Keratinocyte (primary cell): ENCODE measurements around the gene RLBP1. TPM values are rescaled to one million over a fixed set of nuclear protein-coding genes. Genes with fewer than 3 reads are reported as not detected.
"Not testable (repeated sequence)": the region's sequence is repeated elsewhere in the genome, so short reads cannot be mapped to it uniquely, and the experiment has no call there.

Experiments used
- DNase-seq: peaks from one replicate; pipeline ENCODE4 v3.0.0-alpha.2; 2011; ENCODE audit warnings: low read depth, missing footprints, low spot score
- FAIRE-seq: peaks from 2 replicates; lab custom pipeline; 2011; peaks lifted over from hg19 to GRCh38; lab: Jason Lieb, UNC
- H2AFZ ChIP-seq: 2 replicates; pipeline ENCODE4 v1.6.0; 2012; ENCODE audit warnings: low read length, control low read depth, inconsistent platforms; ENCODE audit not compliant: control insufficient read depth
- H3K27ac ChIP-seq: 2 replicates; pipeline ENCODE4 v1.5.1; 2011; ENCODE audit warnings: low read length; ENCODE audit not compliant: control insufficient read depth, insufficient read depth
- H3K27me3 ChIP-seq: 3 replicates; pipeline ENCODE4 v1.6.0; 2011; ENCODE audit warnings: low read length; ENCODE audit not compliant: control insufficient read depth, insufficient read depth; ENCODE audit errors: extremely low read depth
- H3K36me3 ChIP-seq, 2 experiments: 2 replicates in 1 of 2; 3 replicates in 1 of 2; pipeline ENCODE4 v1.5.1; 2011; ENCODE audit warnings: low read length in 2 of 2, mild to moderate bottlenecking in 1 of 2; ENCODE audit not compliant: control insufficient read depth in 2 of 2, insufficient read depth in 2 of 2; ENCODE audit errors: extremely low read depth in 1 of 2
- H3K4me1 ChIP-seq: 3 replicates; pipeline ENCODE4 v1.5.1; 2011; ENCODE audit warnings: low read length; ENCODE audit not compliant: control insufficient read depth, insufficient read depth; ENCODE audit errors: extremely low read depth
- H3K4me2 ChIP-seq: 3 replicates; pipeline ENCODE4 v1.6.0; 2011; ENCODE audit warnings: low read depth, low read length; ENCODE audit not compliant: control insufficient read depth, insufficient read depth; ENCODE audit errors: extremely low read depth
- H3K4me3 ChIP-seq, 3 experiments: fragments of 200-600 bp in 1 of 3; sonication (generic) in 1 of 3; 2 replicates in 2 of 3; 3 replicates in 1 of 3; pipeline ENCODE4 v1.5.1; 2011 to 2016; ENCODE audit warnings: low read length in 3 of 3, mild to moderate bottlenecking in 3 of 3, control low read depth in 2 of 3, inconsistent platforms in 1 of 3, low read depth in 1 of 3, mixed read lengths in 1 of 3, mixed run types in 1 of 3, moderate library complexity in 1 of 3; ENCODE audit not compliant: control insufficient read depth in 2 of 3, insufficient read depth in 2 of 3; ENCODE audit errors: extremely low read depth in 1 of 3
- H3K79me2 ChIP-seq: 2 replicates; pipeline ENCODE4 v1.6.0; 2012; ENCODE audit warnings: low read length; ENCODE audit not compliant: control insufficient read depth, insufficient read depth
- H3K9ac ChIP-seq: 3 replicates; pipeline ENCODE4 v1.6.0; 2011; ENCODE audit warnings: low read length; ENCODE audit not compliant: control insufficient read depth, insufficient read depth; ENCODE audit errors: extremely low read depth
- H3K9me1 ChIP-seq: 3 replicates; pipeline ENCODE4 v1.6.0; 2011; ENCODE audit warnings: low read length; ENCODE audit not compliant: control insufficient read depth, insufficient read depth; ENCODE audit errors: extremely low read depth
- H3K9me3 ChIP-seq: 2 replicates; pipeline ENCODE4 v1.5.1; 2012; ENCODE audit warnings: low read depth, low read length; ENCODE audit not compliant: control insufficient read depth
- H4K20me1 ChIP-seq: 3 replicates; pipeline ENCODE4 v1.6.0; 2011; ENCODE audit warnings: low read length; ENCODE audit not compliant: control insufficient read depth, insufficient read depth; ENCODE audit errors: extremely low read depth
- CTCF ChIP-seq, 3 experiments: IDR thresholded peaks in 1 of 3; conservative IDR thresholded peaks in 1 of 3; optimal IDR thresholded peaks in 1 of 3; 2 replicates in 2 of 3; 3 replicates in 1 of 3; pipeline versions ENCODE3 to v1.5.1; 2011; ENCODE audit warnings: low read length in 3 of 3, mild to moderate bottlenecking in 3 of 3, moderate library complexity in 2 of 3, control low read depth in 1 of 3, inconsistent platforms in 1 of 3; ENCODE audit not compliant: insufficient read depth in 2 of 3; ENCODE audit errors: extremely low read depth in 1 of 3
- EZH2 ChIP-seq: IDR thresholded peaks from one replicate; pipeline ENCODE4 v1.6.1; 2012; ENCODE audit warnings: inconsistent platforms, mild to moderate bottlenecking, low read length, moderate library complexity
- dilution Hi-C: fragments of 300-500 bp; cut with MboI; formaldehyde crosslinking; loops from one replicate; pipeline ENCODE4 v1.7.0; 2020; ENCODE audit warnings: low sequenced_read_pairs; ENCODE audit not compliant: extremely low pct_ligation_motif_present
- polyA plus RNA-seq, 5 experiments: library from polyadenylated mRNA; depleted of rRNA in 3 of 5; stranded (reverse) in 3 of 5; stranded (forward) in 1 of 5; unstranded in 1 of 5; fragments of >200 nt; gene quantifications; 1 replicate in 1 of 5; 2 replicates in 3 of 5; 3 replicates in 1 of 5; pipeline versions ENCODE4 v1.2.1 to v1.2.3, GENCODE V29; 2011 to 2012; ENCODE audit warnings: missing spikeins in 2 of 5, low read depth in 1 of 5, low replicate concordance in 1 of 5

The RLBP1 gene
- polyA plus RNA-seq, 1 donor (not counting 4 experiments of a cell fraction or from before 2014, with no cell fraction given): not detected

GRCh38 chr15:89243691-89244573, 22.6 kb upstream of the RLBP1 start, which contains the start of gene FANCI:
TSS of gene FANCI (plus strand) at chr15:89243979. CDS start at chr15:89247648, 3,669 bp downstream.
- Histone ChIP-seq H3K79me2 (peaks cover 31% of the 10 kb centered on the region), H4K20me1 (no peaks in the 10 kb centered on the region), H3K4me2 (peak within 1 kb of the TSS; percentile 99), H3K36me3 (no peaks in the 10 kb centered on the region), H3K9me3 (no peaks in the 10 kb centered on the region), H3K4me3 (peak within 1 kb of the TSS; percentile 75 to 95 (median 95)), H3K27me3 (no peaks in the 10 kb centered on the region), H3K9ac (peak within 1 kb of the TSS; percentile 87), H3K9me1 (no peaks in the 10 kb centered on the region), H2AFZ (peak within 1 kb of the TSS; percentile 100), H3K27ac (peak within 1 kb of the TSS; percentile 79), H3K4me1 (peaks cover 16% of the 10 kb centered on the region)
- dilution Hi-C loops: no loop called here
- TF ChIP-seq CTCF (optimal IDR thresholded peaks at IDR 0.05 in 1 of 3, IDR thresholded peaks at IDR 0.05 in 1 of 3, conservative IDR thresholded peaks at IDR 0.05 in 1 of 3; ENCODE audit: extremely low read depth in 1 of 3, insufficient read depth in 2 of 3, low read length in 3 of 3) (peak; percentile 32 to 84 (median 58)), EZH2 (no peak)
- FAIRE-seq (no peak), DNase-seq (peak; percentile 65)

- H2AFZ ChIP-seq: peak overlapping the region; percentile 100
- dilution Hi-C loops: no loop called here
- H3K27ac ChIP-seq: peak overlapping the region; percentile 79
- peak overlapping the region; percentile 75 to 95 (median 95) for H3K4me3 ChIP-seq
- no peak for DNase-seq
- peaks cover 30% of the 10 kb centered on the region for H3K79me2 ChIP-seq
- TF ChIP-seq EZH2 (no peak), CTCF (optimal IDR thresholded peaks at IDR 0.05 in 1 of 3, IDR thresholded peaks at IDR 0.05 in 1 of 3, conservative IDR thresholded peaks at IDR 0.05 in 1 of 3; ENCODE audit: extremely low read depth in 1 of 3, insufficient read depth in 2 of 3, low read length in 3 of 3) (no peak)
- H3K9ac ChIP-seq: peak overlapping the region; percentile 87
- peaks cover 16% of the 10 kb centered on the region for H3K4me1 ChIP-seq
- no peaks in the 10 kb centered on the region for H3K9me1 ChIP-seq
- FAIRE-seq: no peak
- no peaks in the 10 kb centered on the region for H4K20me1 ChIP-seq
- no peaks in the 10 kb centered on the region for H3K36me3 ChIP-seq
- no peaks in the 10 kb centered on the region for H3K27me3 ChIP-seq
- peak overlapping the region; percentile 99 for H3K4me2 ChIP-seq
- no peaks in the 10 kb centered on the region for H3K9me3 ChIP-seq
These were observed 21.8 kb upstream of the RLBP1 start for GRCh38 chr15:89243046-89243690.

GRCh38 chr15:89239883-89240810, 18.8 kb upstream of the RLBP1 start:
- H3K27ac ChIP-seq, H3K9ac ChIP-seq, DNase-seq, H3K4me2 ChIP-seq, H3K9me3 ChIP-seq, FAIRE-seq, H3K9me1 ChIP-seq, dilution Hi-C loops, H3K27me3 ChIP-seq, H2AFZ ChIP-seq, H4K20me1 ChIP-seq, H3K4me3 ChIP-seq, H3K36me3 ChIP-seq: not testable (repeated sequence)
- peaks cover 11% of the 10 kb centered on the region for H3K79me2 ChIP-seq
- H3K4me1 ChIP-seq: peaks cover 11% of the 10 kb centered on the region
